HG03521 (cell line): ENCODE measurements around the gene SPI1.

ENCODE experiments used
- ATAC-seq: cut with Tn5 transposase; IDR thresholded peaks from one replicate; pipeline ENCODE4 v1.9.1; 2021; ENCODE audit warnings: mild to moderate bottlenecking, moderate library complexity; ENCODE audit not compliant: unreplicated experiment

Gene SPI1

DNA sequence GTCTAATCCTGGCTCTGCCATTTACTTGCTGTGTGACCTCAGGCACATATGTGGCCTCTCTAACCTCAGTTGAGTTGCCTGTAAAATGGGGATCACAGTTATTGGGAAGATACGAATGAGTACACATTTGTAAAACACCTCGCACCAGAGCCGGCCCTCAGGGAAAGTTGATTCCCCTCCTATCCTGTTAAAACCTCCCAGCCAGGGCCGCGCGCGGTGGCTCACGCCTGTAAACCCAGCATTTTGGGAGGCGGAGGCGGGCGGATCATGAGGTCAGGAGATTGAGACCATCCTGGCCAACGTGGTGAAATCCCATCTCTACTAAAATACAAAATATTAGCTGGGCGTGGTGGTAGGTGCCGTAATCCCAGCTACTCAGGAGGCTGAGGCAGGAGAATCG, 18.0 kb downstream of the SPI1 start:
- no peak for ATAC-seq

DNA sequence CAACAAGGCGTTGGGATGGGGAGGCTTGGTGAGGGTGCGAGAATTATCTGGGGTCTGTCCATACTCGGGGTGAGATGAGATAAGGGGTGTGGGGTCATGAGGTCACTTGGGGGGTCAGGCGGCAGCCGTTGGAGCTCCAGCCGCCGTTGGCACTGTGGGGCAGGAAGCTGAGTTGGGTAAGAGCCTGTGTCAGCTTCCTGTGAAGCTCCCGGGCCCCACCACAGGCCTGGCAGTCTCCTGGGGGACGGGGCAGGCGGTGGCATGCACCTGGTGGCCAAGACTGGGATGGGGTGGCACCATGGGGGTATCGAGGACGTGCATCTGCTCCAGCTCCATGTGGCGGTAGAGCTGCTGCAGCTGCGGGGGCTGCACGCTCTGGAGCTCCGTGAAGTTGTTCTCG, 18.8 kb downstream of the SPI1 start:
- no peak for ATAC-seq

DNA sequence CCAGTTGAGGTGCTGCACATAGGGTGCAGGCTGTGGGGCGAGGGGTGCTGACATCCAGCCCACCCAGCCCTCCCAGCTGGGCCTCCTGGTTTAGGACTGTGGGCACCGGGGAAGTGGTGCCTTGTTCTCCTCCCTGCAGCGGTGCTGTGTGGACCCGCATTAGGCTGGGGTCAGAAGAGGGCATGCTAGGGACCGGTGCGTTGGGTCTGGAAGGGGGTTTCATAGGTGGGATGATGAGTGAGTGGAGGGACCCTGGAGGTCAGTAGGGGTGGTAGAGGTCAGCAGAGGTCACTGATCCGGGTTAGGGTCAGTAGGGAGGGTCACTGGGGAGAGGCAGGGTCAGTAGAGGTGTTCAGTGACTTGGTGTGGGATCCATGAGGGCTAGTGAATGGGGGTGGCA, 19.2 kb downstream of the SPI1 start:
- ATAC-seq = no peak

DNA sequence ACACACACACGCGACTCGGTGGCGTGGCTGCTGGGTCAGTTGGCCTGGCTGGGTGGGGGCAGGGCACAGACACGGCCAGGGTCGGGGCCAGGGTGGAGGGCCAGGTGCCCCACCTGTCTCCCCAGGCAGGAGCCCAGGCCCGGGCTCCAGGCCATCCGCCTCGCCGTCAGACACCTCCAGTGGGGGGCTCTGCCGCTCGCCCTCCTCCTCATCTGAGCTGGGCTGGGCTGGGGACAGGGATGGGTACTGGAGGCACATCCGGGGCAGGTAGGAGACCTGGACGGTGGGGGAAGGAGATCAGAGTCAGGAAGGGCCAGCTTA, 19.7 kb downstream of the SPI1 start:
- ATAC-seq = no peak

DNA sequence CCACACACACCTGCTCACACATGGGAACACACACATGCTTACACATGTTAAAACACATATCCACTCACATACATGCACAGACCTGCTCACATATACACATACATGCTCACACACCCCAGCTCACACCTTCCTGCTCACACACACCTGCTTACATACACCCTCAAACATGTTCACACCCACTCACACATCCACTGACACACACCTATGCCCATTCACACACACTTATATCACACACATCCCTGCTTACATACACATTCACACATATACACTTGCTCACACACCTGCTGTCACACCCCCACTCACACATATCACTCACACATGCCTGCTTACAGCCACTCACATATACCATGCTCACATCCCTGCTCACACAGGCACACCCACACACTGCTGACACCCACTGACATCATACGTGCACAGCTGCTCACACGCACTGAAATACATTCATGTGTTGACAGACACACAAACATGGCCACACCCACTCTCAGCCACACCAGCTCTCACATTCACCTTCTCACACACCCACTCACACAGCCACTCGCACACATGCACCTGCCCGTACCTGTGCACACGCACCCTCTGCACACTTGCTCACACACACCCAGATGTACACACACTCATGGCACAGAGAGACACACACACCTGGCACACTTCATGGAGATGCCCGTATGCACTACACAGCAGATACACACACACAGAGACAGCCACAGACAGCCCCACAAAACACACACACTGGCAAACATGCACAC, 20.2 kb downstream of the SPI1 start:
- no peak for ATAC-seq

DNA sequence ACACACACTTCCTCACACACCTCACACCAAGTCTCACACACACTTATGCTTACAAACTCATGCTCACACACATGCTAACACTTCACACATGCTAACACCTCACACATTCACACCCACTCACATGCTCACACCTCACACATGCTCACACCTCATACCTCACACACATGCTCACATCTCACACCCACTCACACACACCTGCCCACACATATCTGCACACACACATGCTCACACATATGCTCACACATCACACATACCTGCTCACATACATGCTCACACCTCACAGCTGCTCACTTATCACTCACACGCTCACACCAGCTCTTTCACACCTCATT, 21.4 kb downstream of the SPI1 start:
- ATAC-seq = no peak

DNA sequence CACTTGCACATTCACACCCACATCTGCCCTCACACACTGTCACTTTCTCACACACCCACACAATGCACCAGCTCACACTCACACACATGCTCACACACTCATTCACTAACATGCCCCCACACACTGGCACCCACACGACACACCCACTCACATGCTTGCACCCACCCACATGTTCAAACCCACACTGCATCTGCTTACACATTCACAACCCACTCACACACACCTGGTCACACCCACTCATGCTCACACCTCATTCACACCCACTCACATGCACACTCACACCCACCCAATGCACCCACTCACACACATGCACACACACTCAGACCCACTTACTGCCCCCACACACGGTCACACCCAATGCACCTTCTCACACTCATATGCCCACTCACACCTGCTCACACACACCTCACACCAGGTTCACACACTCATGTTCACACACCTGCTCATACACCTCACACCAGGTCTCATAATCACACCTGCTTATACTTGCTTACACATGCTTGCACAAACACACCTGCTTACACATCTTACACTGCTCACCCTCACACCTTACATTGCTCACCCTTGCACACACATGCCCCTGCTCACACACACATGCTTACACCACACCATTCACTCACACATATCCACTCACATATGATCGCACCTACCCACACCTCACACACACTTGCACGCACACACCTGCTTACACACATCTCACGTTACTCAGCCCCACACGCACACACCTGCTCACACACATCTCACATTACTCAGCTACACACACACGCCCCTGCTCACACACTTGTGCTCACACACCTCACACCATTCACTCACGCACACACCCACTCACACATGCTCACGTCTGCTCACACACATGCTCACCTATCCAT, 22.0 kb downstream of the SPI1 start:
- no peak for ATAC-seq

DNA sequence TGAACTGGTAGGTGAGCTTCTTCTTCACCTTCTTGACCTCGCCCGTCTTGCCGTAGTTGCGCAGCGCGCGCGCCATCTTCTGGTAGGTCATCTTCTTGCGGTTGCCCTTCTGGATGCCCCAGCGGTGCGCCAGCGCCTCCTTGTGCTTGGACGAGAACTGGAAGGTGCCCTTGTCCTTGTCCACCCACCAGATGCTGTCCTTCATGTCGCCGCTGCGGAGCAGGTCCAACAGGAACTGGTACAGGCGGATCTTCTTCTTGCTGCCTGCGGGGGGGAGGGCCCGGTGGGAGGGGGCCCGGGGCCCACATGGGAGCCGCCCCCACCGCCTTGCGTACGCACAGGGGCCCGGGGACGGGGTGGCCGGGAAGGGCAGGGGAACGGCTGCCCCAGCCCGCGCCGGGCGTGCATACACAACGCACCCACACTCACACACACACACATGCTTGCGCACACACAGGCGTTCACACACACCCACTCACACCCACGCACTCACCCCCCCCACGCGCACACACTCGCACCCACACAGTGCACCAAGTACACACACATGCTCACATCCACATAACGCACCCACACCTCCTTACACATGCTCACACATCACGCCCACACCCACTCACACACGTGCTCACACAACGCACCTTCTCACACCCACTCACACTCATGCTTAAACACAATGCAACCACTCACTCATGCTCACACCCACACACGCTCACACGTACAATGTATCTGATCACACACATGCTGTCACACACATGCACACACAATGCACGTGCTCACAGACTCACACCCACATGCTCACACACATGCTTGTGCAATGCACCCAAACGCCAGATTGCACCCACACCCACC, 22.8 kb downstream of the SPI1 start:
- ATAC-seq = no peak

DNA sequence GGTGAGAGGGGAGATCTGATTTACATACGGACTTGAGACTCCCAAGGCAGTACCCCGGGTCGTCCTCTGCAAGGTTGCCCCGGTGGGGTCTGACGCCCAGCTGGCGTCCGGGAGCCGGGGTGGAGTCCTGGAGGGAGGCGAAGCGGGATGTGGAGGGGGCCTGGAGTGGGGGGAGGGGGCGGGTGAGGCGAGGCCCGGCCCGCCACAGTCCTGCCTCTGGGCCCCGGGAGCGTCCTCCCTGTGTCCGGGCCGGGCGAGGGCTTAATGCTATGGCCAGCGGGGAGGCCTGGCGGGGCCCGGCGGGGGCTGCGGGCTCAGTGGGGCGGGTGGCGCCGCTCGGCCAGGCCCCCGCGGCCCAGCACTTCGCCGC, 23.4 kb downstream of the SPI1 start:
- ATAC-seq = no peak

DNA sequence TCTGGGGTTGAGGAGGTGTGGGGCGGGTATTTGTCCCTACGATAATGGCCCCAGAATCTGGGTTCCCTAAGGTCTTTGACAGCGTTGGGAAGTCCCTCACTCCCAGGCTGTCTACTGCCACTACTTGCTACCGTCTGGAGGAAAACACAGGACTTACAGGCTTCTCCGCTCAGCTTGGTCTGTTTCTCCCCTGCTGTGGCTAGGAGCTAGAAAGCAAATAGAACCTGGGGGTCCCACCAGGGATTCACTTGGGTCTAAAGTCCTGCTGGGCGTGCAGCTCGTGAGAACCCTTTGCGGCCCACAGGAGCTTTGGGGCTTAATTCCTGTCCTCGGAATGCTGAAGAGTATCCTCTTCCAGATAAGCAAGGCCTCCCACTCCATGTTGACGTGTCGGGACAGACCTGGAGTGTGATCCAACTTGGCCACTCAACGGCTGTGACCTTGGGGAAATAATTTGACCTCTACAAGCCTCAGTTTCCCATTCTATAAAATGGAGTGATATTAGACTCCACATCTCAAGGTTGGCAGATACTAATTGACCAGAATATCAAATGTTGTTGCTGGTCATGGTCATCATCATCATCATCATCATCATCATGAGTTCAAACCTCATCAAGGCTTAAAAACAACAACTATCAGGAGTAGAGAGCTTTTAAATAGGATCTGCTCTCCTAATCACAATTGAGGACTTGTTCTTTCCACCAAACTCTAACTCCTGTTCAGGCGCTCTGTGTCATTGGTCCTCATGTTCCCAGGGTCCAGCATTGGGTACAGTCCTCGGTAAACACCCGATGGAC, 24.2 kb downstream of the SPI1 start:
- ATAC-seq = no peak

DNA sequence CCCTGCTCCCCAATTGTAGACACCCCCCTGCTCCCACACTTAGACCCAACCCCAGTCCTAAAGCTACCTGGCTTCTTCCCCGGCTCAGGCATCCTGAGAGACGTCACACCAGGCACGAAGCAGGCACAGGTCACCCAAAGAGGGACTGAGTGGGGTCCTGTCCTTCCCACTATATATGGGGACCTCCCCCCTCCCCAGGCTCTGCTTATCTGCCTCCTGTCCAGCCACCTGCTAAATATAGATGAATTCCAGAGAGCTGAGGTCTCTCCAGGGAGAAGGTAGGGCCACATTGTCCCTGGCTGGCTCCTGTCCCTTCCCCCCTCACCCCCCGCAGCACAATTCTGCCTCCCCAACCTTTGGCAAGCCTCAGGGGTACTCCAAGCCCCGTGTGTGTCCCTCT, 25.8 kb downstream of the SPI1 start, which contains the start of gene MYBPC3:
Gene MYBPC3, minus strand, starts transcription at position 147 of the 400 bp plus-strand sequence. Its CDS starts 55 bp downstream, at position 92.
- ATAC-seq = no peak

DNA sequence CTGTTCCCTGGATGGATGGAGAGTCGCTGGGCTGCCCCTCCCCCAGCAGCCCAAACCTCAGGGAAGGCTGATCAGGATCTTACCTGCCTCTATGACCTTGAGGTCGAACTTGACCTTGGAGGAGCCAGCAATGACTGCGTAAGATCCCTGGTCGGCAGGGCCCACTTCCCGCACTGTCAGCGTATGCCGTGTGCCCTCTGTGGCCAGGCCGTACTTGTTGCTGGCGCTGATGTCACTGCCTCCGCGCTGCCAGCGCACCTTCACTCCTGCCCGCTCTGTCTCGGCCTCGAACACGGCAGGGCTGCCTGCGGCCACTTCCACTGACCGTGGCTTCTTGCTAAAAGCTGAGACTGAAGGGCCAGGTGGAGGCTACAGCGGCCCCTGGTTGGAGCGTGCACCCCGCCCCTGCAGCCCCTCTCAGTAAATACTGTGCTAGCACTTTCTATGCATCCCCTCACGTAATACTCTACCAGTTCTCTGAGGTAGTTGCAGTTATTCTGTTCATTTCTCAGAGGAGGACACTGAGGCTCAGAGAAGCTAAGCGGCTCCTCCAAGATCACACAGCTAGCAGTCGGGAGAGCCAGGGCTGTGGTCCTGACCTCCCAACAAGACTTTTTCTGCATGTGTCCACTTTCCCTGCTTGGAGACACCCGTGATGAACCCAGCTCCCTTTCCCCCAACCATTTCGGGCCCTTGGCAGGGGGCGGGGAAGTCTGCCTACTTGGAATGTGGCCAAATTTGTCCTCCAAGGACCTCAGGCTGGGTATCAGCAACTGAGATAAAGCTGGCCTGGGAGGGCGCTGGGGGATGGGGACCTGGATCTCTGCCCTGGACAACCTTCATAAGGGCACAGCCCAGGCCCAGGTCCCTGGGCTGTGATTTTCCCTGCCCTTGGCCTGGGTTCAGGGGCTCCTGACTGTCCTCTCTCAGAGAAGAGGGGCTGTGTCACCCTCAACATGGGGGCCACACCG, 26.9 kb downstream of the SPI1 start:
- ATAC-seq = no peak

DNA sequence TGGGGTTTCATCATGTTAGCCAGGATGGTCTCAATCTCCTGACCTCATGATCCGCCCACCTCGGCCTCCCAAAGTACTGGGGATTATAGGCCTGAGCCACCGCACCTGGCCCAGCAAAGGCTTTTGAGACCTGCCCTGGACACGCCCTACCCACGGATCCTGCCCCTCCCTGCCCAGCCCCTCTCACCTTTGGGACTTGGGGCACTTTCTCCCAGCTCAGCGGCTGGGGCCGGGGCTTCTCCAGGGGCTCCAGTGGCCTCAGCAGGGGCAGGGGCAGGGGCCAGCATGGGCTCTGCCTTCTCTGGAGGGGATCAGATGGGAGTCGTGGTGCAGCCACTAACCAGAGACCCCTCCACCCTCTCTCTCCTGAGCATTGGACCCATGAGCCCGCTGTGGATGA, 28.0 kb downstream of the SPI1 start:
- ATAC-seq = no peak

DNA sequence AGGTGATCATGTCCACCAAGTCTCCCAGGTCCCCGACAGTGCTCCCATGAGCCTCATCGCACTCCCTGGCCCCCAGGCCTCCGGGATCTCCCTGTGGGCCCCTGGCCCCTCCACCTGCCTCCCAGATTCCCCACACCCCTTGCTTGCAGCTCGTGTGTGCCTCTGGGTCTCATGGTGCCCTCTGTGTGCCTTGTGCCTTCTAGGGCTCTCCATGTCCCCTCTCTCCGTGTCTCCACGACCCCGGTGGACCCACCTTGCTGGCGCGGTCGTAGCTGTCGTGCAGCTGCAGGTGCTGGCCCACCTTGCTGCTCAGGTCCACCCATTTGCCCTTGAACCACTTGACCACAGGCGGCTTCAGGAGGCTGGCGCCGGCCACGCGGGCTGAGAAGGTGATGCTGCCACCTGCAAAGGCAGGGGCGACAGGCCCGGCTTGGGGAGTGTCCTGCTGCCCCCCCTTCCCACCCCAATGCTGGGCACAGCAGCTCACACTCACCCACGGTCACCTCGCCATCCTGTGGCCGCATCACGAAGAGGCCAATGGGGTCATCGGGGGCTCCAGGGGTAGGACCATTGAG, 28.7 kb downstream of the SPI1 start:
- ATAC-seq = no peak

DNA sequence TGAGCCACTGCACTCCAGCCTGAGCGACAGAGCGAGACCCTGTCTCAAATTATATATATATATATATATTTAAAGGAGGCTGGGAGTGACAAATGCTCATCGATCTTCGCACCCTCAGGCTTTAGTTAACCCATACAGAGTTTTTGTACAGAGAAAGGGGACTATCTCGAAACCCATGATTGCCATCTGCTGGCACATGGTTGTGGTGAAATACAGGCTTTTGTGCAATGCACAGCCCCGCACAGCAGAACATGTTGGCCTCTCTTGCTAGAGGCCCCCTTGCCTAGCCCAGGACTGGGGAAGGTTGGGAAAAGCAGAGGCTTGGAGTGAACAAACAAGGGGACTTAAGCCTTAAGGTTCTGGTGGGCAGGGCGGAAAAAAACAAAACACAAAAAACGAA, 29.5 kb downstream of the SPI1 start:
- no peak for ATAC-seq

DNA sequence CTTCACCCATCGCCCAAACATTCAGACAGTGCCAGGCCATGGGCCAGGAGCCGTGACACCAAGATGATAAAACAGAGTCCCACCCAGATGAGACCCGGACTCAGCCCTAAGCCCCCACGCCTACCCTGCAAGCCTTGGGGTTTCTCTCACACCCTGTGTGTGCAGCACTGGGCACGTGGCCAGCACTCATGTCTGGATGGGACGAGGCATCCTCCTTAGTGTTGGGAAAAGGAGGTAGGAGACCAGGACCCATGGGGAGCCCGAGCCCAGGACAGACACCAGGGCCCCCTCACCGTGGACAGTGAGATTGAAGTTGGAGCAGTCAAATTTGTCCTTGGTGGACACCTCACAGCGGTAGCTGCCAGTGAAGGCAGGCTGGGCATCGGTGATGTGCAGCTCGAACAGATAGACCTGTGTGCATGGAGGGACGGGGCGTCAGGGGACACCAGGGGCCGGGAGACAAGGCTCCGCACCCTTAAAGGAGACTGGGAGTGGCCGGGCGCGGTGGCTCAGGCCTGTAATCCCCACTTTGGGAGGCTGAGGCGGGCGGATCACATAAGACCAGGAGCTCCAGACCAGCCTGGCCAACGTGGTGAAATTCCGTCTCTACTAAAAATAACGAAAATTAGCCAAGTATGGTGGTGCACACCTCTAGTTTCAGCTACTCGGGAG, 30.1 kb downstream of the SPI1 start:
- no peak for ATAC-seq

DNA sequence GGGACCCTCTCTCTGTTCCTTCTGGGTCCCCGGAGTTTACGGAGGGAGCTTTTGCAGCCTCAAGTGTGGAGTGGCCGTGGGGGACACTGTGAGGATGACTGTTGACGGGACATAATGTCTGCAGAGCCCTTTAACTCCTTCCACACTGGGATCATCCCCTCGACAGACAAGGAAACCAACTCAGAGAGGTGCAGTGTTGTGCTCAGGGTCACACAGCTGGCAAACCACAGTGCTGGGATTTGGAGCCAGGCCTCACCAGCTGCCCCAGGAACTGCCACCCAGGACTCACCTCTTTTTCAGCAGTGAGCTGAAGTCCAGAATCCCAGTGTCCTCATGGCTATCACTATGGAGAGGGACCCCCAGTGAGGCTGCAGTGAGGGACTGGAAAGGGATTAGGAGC, 31.2 kb downstream of the SPI1 start:
- ATAC-seq = no peak

DNA sequence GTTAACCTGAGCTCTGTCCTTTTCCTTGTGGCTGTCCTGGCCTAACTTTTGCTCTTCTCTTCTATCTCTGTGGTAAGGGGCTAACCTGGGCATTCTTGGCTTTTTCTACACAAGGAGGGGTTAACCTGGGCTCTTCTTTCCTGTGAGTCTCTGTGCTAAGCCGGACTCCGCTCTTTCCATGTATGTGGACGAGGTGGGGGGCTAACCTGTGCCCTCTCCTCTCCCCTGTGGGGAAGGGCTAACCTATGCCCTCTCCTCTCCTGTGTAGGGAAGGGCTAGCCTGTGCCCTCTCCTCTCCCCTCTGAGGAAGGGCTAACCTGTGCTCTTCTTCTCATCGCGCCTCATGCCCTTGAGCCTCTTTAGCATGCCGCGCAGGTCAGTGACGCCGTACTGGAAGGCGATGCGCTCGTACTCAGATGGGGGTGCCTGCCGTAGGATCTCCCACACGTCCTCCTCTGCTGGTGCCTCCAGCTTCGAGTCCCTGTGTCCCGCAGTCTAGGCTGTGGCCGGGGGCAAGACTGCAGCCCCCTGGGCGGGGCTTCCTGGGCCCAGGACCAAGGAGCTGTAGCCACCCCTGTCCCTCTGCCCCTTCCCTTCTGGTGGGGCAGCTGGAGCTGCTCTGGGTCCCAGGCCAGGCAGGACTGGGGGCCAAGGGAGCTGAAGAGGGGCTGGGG, 32.3 kb downstream of the SPI1 start:
- no peak for ATAC-seq
